IMR-90 (cell line): Measurements from ENCODE around the gene DDX52. TPM values are rescaled to one million over a fixed set of nuclear protein-coding genes. Genes with fewer than 3 reads are reported as not detected.

Source experiments
- ATAC-seq: fragments of 200-7000 bp; cut with Tn5 transposase; 2 replicates; pipeline ENCODE4 v1.9.1; 2020; ENCODE audit warnings: low read depth, mild to moderate bottlenecking, moderate library complexity
- BruUV-seq: library from RNA; stranded (reverse); fragments of 400-500 nt; replicated peaks from 2 replicates; lab custom pipeline; 2021; lab: Mats Ljungman, UMichigan
- CTCF ChIA-PET: fragments of 300-600 bp; formaldehyde crosslinking; extraction: SDS; loops from one replicate; lab custom pipeline; 2021; ENCODE audit warnings: antibody characterized with exemption; lab: Yijun Ruan, JAX
- POLR2A ChIA-PET: fragments of 300-600 bp; sonication (Branson Sonifier 250); formaldehyde crosslinking; loops from one replicate; lab custom pipeline; 2022; ENCODE audit warnings: antibody characterized with exemption; ENCODE audit not compliant: unreplicated experiment; lab: Charles Lee
- DNase-seq: peaks from one replicate; pipeline ENCODE4 v3.0.0; 2013
- H2AFZ ChIP-seq: replicated peaks from 2 replicates; pipeline ENCODE3; 2013; ENCODE audit warnings: low read length, mild to moderate bottlenecking; ENCODE audit not compliant: poor library complexity
- H2AK5ac ChIP-seq: 2 replicates; pipeline ENCODE4 v1.6.1; 2013; ENCODE audit warnings: low read depth, low read length, inconsistent platforms
- H2AK9ac ChIP-seq: replicated peaks from 2 replicates; pipeline ENCODE3; 2013; ENCODE audit warnings: mild to moderate bottlenecking, low read depth, low read length, moderate library complexity; ENCODE audit not compliant: poor library complexity
- H2BK120ac ChIP-seq: 2 replicates; pipeline ENCODE4 v1.6.1; 2013; ENCODE audit warnings: low read depth, low read length, inconsistent platforms
- H2BK15ac ChIP-seq: 3 replicates; pipeline ENCODE4 v1.6.1; 2013; ENCODE audit warnings: low read depth, low read length, inconsistent platforms
- H2BK20ac ChIP-seq: 2 replicates; pipeline ENCODE4 v1.6.1; 2013; ENCODE audit warnings: low read depth, mild to moderate bottlenecking, inconsistent platforms, low read length, moderate library complexity
- H2BK5ac ChIP-seq: 2 replicates; pipeline ENCODE4 v1.6.1; 2013; ENCODE audit warnings: mild to moderate bottlenecking, low read depth, low read length, inconsistent platforms; ENCODE audit not compliant: poor library complexity, severe bottlenecking
- H3K14ac ChIP-seq: replicated peaks from 2 replicates; pipeline ENCODE4 v1.6.1; 2013; ENCODE audit warnings: low read depth, low read length, inconsistent platforms
- H3K18ac ChIP-seq: 2 replicates; pipeline ENCODE4 v1.6.1; 2013; ENCODE audit warnings: low read depth, low read length, control low read depth
- H3K23ac ChIP-seq: 2 replicates; pipeline ENCODE4 v1.6.1; 2013; ENCODE audit warnings: low read depth, low read length, inconsistent platforms
- H3K27ac ChIP-seq: 2 replicates; pipeline ENCODE4 v1.5.1; 2013; ENCODE audit warnings: mild to moderate bottlenecking, control low read depth, low read length; ENCODE audit not compliant: insufficient read depth
- H3K27me3 ChIP-seq: 2 replicates; pipeline ENCODE4 v1.6.1; 2013; ENCODE audit warnings: low read length; ENCODE audit not compliant: control insufficient read depth, insufficient read depth
- H3K36me3 ChIP-seq: 2 replicates; pipeline ENCODE4 v1.6.1; 2013; ENCODE audit warnings: low read length, mixed read lengths; ENCODE audit not compliant: control insufficient read depth, insufficient read depth
- H3K4ac ChIP-seq: 2 replicates; pipeline ENCODE4 v1.6.1; 2013; ENCODE audit warnings: low read depth, low read length, inconsistent platforms
- H3K4me1 ChIP-seq: 2 replicates; pipeline ENCODE4 v1.6.1; 2013; ENCODE audit warnings: low read length, mixed read lengths; ENCODE audit not compliant: control insufficient read depth, insufficient read depth
- H3K4me2 ChIP-seq: 2 replicates; pipeline ENCODE4 v1.6.1; 2013; ENCODE audit warnings: low read depth, mild to moderate bottlenecking, control low read depth, low read length, moderate library complexity
- H3K4me3 ChIP-seq: 2 replicates; pipeline ENCODE4 v1.5.1; 2013; ENCODE audit warnings: low read depth, mild to moderate bottlenecking, control low read depth, low read length, moderate library complexity; ENCODE audit not compliant: insufficient read depth
- H3K56ac ChIP-seq: 2 replicates; pipeline ENCODE4 v1.6.1; 2013; ENCODE audit warnings: low read length, inconsistent platforms; ENCODE audit not compliant: insufficient read depth; ENCODE audit errors: extremely low read depth
- H3K79me1 ChIP-seq, 2 experiments: 2 replicates each; pipeline ENCODE4 v1.6.1; 2013; ENCODE audit warnings: low read length in 2 of 2, inconsistent platforms in 1 of 2, low read depth in 1 of 2
- H3K9ac ChIP-seq: 2 replicates; pipeline ENCODE4 v1.6.1; 2013; ENCODE audit warnings: low read depth, low read length, control low read depth
- H3K9me1 ChIP-seq: 2 replicates; pipeline ENCODE4 v1.6.1; 2013; ENCODE audit warnings: low read length, inconsistent platforms; ENCODE audit not compliant: insufficient read depth
- H3K9me3 ChIP-seq: 2 replicates; pipeline ENCODE4 v1.6.1; 2013; ENCODE audit warnings: low read length; ENCODE audit not compliant: control insufficient read depth, insufficient read depth
- H4K20me1 ChIP-seq: 2 replicates; pipeline ENCODE4 v1.6.1; 2013; ENCODE audit warnings: low read length, inconsistent platforms; ENCODE audit not compliant: insufficient read depth
- H4K5ac ChIP-seq: 2 replicates; pipeline ENCODE4 v1.6.1; 2013; ENCODE audit warnings: mild to moderate bottlenecking, low read depth, low read length, control low read depth
- H4K8ac ChIP-seq, 2 experiments: 2 replicates each; pipeline ENCODE4 v1.6.1; 2013; ENCODE audit warnings: low read depth in 2 of 2, low read length in 2 of 2, control low read depth in 1 of 2, inconsistent platforms in 1 of 2
- H4K91ac ChIP-seq: 2 replicates; pipeline ENCODE4 v1.6.1; 2013; ENCODE audit warnings: low read depth, low read length, inconsistent platforms; ENCODE audit not compliant: insufficient read depth
- BHLHE40 ChIP-seq: fragments of 150-350 bp; IDR thresholded peaks from 2 replicates; pipeline ENCODE4 v1.6.1; 2016; ENCODE audit warnings: mild to moderate bottlenecking, low read depth, low read length
- CEBPB ChIP-seq: IDR thresholded peaks from 2 replicates; pipeline ENCODE4 v1.6.1; 2012; ENCODE audit warnings: low read depth, low read length, improper control_type of control experiment
- CHD1 ChIP-seq: IDR thresholded peaks from 2 replicates; pipeline ENCODE4 v1.6.1; 2012; ENCODE audit warnings: low read depth, low read length, improper control_type of control experiment
- FOS ChIP-seq: fragments of 150-350 bp; IDR thresholded peaks from 2 replicates; pipeline ENCODE4 v1.6.1; 2016; ENCODE audit warnings: low read depth, low read length
- MAFK ChIP-seq: IDR thresholded peaks from 2 replicates; pipeline ENCODE4 v1.6.1; 2012; ENCODE audit warnings: low read depth, low read length, improper control_type of control experiment
- MAZ ChIP-seq: IDR thresholded peaks from 2 replicates; pipeline ENCODE4 v1.6.1; 2012; ENCODE audit warnings: low read depth, mild to moderate bottlenecking, low read length, improper control_type of control experiment, moderate library complexity, borderline replicate concordance
- MXI1 ChIP-seq: IDR thresholded peaks from 2 replicates; pipeline ENCODE4 v1.6.1; 2012; ENCODE audit warnings: low read depth, mild to moderate bottlenecking, low read length, moderate library complexity, borderline replicate concordance
- NFE2L2 ChIP-seq: fragments of 150-350 bp; IDR thresholded peaks from 2 replicates; pipeline ENCODE4 v1.6.1; 2016; ENCODE audit warnings: low read depth, mild to moderate bottlenecking, low read length
- POLR2A ChIP-seq: IDR thresholded peaks from 2 replicates; pipeline ENCODE4 v1.6.1; 2012; ENCODE audit warnings: mild to moderate bottlenecking, low read depth, low read length
- RAD21 ChIP-seq: IDR thresholded peaks from 2 replicates; pipeline ENCODE4 v1.6.1; 2012; ENCODE audit warnings: low read length, improper control_type of control experiment
- RCOR1 ChIP-seq: IDR thresholded peaks from 2 replicates; pipeline ENCODE4 v1.6.1; 2012; ENCODE audit warnings: mild to moderate bottlenecking, low read length, improper control_type of control experiment; ENCODE audit not compliant: insufficient replicate concordance
- RFX5 ChIP-seq: IDR thresholded peaks from 2 replicates; pipeline ENCODE4 v1.8.0; 2012; ENCODE audit warnings: low read depth, mild to moderate bottlenecking, low read length, moderate library complexity
- SMC3 ChIP-seq: fragments of 150-350 bp; IDR thresholded peaks from 2 replicates; pipeline ENCODE4 v1.6.1; 2016; ENCODE audit warnings: low read depth, mild to moderate bottlenecking, antibody characterized with exemption, low read length, moderate library complexity
- WGBS, 2 experiments: methylation state at CpG; one replicate each; pipeline versions ENCODE4 v1.1.5 to v1.1.7; 2013; ENCODE audit warnings: missing lambda C conversion rate in 2 of 2; ENCODE audit not compliant: insufficient read length in 1 of 2; ENCODE audit errors: extremely low coverage in 2 of 2; 5-methylcytosine and 5-hydroxymethylcytosine counted together
- dilution Hi-C: fragments of 300-500 bp; cut with HindIII; formaldehyde crosslinking; loops from one replicate; pipeline ENCODE4 v1.14.3; 2018; ENCODE audit warnings: low sequenced_read_pairs; ENCODE audit not compliant: unreplicated experiment
- in situ Hi-C: fragments of 300-500 bp; cut with MboI; formaldehyde crosslinking; loops from 3 replicates; pipeline ENCODE4 v1.14.3; 2019; ENCODE audit warnings: low sequenced_read_pairs, inconsistent platforms, mixed read lengths
- intact Hi-C: fragments of 100-400 bp; cut with micrococcal nuclease; formaldehyde crosslinking; loops from 2 replicates; pipeline ENCODE4 v1.10.0; 2022
- polyA plus RNA-seq, 3 experiments: library from polyadenylated mRNA; depleted of rRNA; stranded (reverse); fragments of >200 nt; gene quantifications; 2 replicates each; pipeline ENCODE4 v1.2.3, GENCODE V29; 2012; ENCODE audit warnings: low replicate concordance in 1 of 3
- total RNA-seq: library from RNA; depleted of rRNA; stranded (reverse); fragments of >200 nt; gene quantifications from 2 replicates; pipeline ENCODE4 v1.2.3, GENCODE V29; 2012
- TF ChIP-seq, protein P1 (sequence below): conservative IDR thresholded peaks from 2 replicates; pipeline ENCODE4 v1.5.1; 2012; ENCODE audit warnings: mild to moderate bottlenecking, low read depth, low read length, improper control_type of control experiment
- TF ChIP-seq, protein P2 (sequence below): fragments of 150-350 bp; IDR thresholded peaks from 2 replicates; pipeline ENCODE4 v1.6.1; 2016; ENCODE audit warnings: low read depth, mild to moderate bottlenecking, low read length, moderate library complexity, borderline replicate concordance
- TF ChIP-seq, protein P3 (sequence below): fragments of 150-350 bp; IDR thresholded peaks from 2 replicates; pipeline ENCODE4 v1.6.1; 2017; ENCODE audit warnings: mild to moderate bottlenecking, antibody characterized with exemption, low read length, low read depth

Gene DDX52
- total and polyA plus RNA-seq, 2 of the 4 experiments (the other 2 are of a cell fraction) = 12.5 to 26.7 TPM

DNA sequence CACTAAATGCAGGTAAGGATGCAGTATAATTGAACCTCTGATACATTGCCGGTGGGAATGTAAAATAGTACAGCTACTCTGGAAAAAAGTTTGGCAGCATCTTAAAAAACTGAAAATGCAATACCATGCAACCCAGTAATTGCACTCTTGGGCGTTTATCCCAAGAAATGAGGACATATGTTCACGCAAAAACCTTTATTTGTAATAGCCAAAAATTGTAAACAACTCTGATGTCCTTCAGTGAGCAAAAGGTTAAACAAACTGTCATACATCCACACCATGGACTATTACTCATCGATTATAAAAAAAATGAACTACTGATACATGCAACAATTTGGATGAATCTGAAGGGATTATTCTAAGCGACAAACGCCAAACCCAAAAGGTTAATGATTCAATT, 51.0 kb downstream of the DDX52 start:
- Histone ChIP-seq H2BK20ac (no peak overlapping the region), H3K36me3 (peaks cover 24% of the 10 kb centered on the region), H2AK9ac (no peak overlapping the region), H4K91ac (no peak overlapping the region), H3K4me2 (no peak overlapping the region), H4K20me1 (peaks cover 5% of the 10 kb centered on the region; the same call in 1 of the 2 replicates), H4K8ac (no peak overlapping the region), H3K23ac (no peak overlapping the region), H3K27me3 (no peaks in the 10 kb centered on the region), H3K56ac (no peak overlapping the region), H2AFZ (no peak overlapping the region), H3K14ac (no peak overlapping the region), H3K9me1 (peaks cover 3% of the 10 kb centered on the region), H2BK120ac (no peak overlapping the region), H3K9me3 (no peaks in the 10 kb centered on the region), H3K27ac (no peak overlapping the region), H3K18ac (no peak overlapping the region), H3K79me1 (peaks cover 20 to 43% of the 10 kb centered on the region in 2 experiments), H2BK15ac (no peak overlapping the region), H2BK5ac (no peak overlapping the region), H3K4ac (no peak overlapping the region), H3K9ac (no peak overlapping the region), H3K4me1 (no peaks in the 10 kb centered on the region), H2AK5ac (no peak overlapping the region), H4K5ac (no peak overlapping the region), H3K4me3 (no peak overlapping the region)
- dilution Hi-C loops (no loop called here), in situ Hi-C loops (no loop called here), intact Hi-C loops (loop anchor here (10.0 kb wide), 1 partner anchor 47 kb away; no protein-coding TSS in a partner anchor)
- WGBS, 2 experiments = no CpG with 5 or more reads among the region's 6 CpGs
- TF ChIP-seq SMC3 (no peak), FOS (no peak), RAD21 (no peak), RFX5 (no peak), CHD1 (no peak), NFE2L2 (no peak), MAZ (no peak), CEBPB (no peak), POLR2A (no peak), BHLHE40 (no peak), MAFK (no peak), MXI1 (no peak), RCOR1 (no peak)
- TF ChIP-seq, protein P1, sequence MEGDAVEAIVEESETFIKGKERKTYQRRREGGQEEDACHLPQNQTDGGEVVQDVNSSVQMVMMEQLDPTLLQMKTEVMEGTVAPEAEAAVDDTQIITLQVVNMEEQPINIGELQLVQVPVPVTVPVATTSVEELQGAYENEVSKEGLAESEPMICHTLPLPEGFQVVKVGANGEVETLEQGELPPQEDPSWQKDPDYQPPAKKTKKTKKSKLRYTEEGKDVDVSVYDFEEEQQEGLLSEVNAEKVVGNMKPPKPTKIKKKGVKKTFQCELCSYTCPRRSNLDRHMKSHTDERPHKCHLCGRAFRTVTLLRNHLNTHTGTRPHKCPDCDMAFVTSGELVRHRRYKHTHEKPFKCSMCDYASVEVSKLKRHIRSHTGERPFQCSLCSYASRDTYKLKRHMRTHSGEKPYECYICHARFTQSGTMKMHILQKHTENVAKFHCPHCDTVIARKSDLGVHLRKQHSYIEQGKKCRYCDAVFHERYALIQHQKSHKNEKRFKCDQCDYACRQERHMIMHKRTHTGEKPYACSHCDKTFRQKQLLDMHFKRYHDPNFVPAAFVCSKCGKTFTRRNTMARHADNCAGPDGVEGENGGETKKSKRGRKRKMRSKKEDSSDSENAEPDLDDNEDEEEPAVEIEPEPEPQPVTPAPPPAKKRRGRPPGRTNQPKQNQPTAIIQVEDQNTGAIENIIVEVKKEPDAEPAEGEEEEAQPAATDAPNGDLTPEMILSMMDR = no peak
- TF ChIP-seq, protein P2, sequence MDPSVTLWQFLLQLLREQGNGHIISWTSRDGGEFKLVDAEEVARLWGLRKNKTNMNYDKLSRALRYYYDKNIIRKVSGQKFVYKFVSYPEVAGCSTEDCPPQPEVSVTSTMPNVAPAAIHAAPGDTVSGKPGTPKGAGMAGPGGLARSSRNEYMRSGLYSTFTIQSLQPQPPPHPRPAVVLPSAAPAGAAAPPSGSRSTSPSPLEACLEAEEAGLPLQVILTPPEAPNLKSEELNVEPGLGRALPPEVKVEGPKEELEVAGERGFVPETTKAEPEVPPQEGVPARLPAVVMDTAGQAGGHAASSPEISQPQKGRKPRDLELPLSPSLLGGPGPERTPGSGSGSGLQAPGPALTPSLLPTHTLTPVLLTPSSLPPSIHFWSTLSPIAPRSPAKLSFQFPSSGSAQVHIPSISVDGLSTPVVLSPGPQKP = no peak
- TF ChIP-seq, protein P3, sequence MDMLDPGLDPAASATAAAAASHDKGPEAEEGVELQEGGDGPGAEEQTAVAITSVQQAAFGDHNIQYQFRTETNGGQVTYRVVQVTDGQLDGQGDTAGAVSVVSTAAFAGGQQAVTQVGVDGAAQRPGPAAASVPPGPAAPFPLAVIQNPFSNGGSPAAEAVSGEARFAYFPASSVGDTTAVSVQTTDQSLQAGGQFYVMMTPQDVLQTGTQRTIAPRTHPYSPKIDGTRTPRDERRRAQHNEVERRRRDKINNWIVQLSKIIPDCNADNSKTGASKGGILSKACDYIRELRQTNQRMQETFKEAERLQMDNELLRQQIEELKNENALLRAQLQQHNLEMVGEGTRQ = no peak
- POLR2A ChIA-PET = no interaction called here
- no peak for ATAC-seq
- DNase-seq = peak; percentile 15
- no TSS peak for BruUV-seq
- CTCF ChIA-PET = interaction anchor here (1.0 to 1.3 kb wide), 2 partner anchors 18 to 44 kb away, joined by 3 to 5 read pairs; no protein-coding TSS in a partner anchor
